ENCODE measurements around the gene C6orf89. TPM values are rescaled to one million over a fixed set of nuclear protein-coding genes. Genes with fewer than 3 reads are reported as not detected.
"Not testable (repeated sequence)": the region's sequence is repeated elsewhere in the genome, so short reads cannot be mapped to it uniquely, and the experiment has no call there.

C6orf89 gene
- total RNA-seq, 4 donors from 2014 or later, result 29.8 to 42.1 (median 37.9) TPM

- no peaks in the 10 kb centered on the region for H3K36me3 ChIP-seq
- TF ChIP-seq POLR2A (IDR thresholded peaks at IDR 0.05), result no peak
- TF ChIP-seq EP300 (IDR thresholded peaks at IDR 0.05), result no peak
- no peak for DNase-seq (ENCODE audit: low spot score in 2 of 2)
- no peaks in the 10 kb centered on the region for H3K9me3 ChIP-seq
- WGBS, result 93% methylated on average over 7 of the region's 7 CpGs
- H3K27me3 ChIP-seq, result no peaks in the 10 kb centered on the region
- H3K27ac ChIP-seq, result no peak overlapping the region
- no peak overlapping the region for H3K4me3 ChIP-seq
- peaks cover 4% of the 10 kb centered on the region for H3K4me1 ChIP-seq
Observed at GRCh38 chr6:36934901-36935300, 49.1 kb downstream of the C6orf89 start.

GRCh38 chr6:36936824-36937223 is 51.1 kb downstream of the C6orf89 start:
- Histone ChIP-seq H3K36me3 (no peaks in the 10 kb centered on the region), H3K4me3 (no peak overlapping the region), H3K27ac (no peak overlapping the region), H3K4me1 (no peaks in the 10 kb centered on the region), H3K9me3 (no peaks in the 10 kb centered on the region), H3K27me3 (no peaks in the 10 kb centered on the region)
- DNase-seq (ENCODE audit: low spot score in 2 of 2), result peak in 1 of 2 donors; percentile 9
- TF ChIP-seq POLR2A (IDR thresholded peaks at IDR 0.05) (no peak), EP300 (IDR thresholded peaks at IDR 0.05) (no peak), POLR2AphosphoS5 (IDR thresholded peaks at IDR 0.05) (no peak)
- TF ChIP-seq, protein P1, sequence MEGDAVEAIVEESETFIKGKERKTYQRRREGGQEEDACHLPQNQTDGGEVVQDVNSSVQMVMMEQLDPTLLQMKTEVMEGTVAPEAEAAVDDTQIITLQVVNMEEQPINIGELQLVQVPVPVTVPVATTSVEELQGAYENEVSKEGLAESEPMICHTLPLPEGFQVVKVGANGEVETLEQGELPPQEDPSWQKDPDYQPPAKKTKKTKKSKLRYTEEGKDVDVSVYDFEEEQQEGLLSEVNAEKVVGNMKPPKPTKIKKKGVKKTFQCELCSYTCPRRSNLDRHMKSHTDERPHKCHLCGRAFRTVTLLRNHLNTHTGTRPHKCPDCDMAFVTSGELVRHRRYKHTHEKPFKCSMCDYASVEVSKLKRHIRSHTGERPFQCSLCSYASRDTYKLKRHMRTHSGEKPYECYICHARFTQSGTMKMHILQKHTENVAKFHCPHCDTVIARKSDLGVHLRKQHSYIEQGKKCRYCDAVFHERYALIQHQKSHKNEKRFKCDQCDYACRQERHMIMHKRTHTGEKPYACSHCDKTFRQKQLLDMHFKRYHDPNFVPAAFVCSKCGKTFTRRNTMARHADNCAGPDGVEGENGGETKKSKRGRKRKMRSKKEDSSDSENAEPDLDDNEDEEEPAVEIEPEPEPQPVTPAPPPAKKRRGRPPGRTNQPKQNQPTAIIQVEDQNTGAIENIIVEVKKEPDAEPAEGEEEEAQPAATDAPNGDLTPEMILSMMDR (IDR thresholded peaks at IDR 0.05), result no peak
- 95% methylated on average over 5 of the region's 5 CpGs for WGBS

GRCh38 chr6:36937896-36938295 is 52.1 kb downstream of the C6orf89 start:
- WGBS, result 91% methylated on average over 6 of the region's 6 CpGs

GRCh38 chr6:36938536-36938935 is 52.8 kb downstream of the C6orf89 start:
- Histone ChIP-seq H3K9me3 (no peaks in the 10 kb centered on the region), H3K27ac (no peak overlapping the region)
- 93% methylated on average over 4 of the region's 4 CpGs for WGBS

More at GRCh38 chr6:36937896-36938295, 52.1 kb downstream of the C6orf89 start:
- no peaks in the 10 kb centered on the region for H3K9me3 ChIP-seq
- H3K4me1 ChIP-seq, result no peaks in the 10 kb centered on the region
- TF ChIP-seq POLR2AphosphoS5 (IDR thresholded peaks at IDR 0.05) (no peak), POLR2A (IDR thresholded peaks at IDR 0.05) (no peak), EP300 (IDR thresholded peaks at IDR 0.05) (no peak)
- TF ChIP-seq, protein P1 (IDR thresholded peaks at IDR 0.05), result no peak
- H3K27me3 ChIP-seq, result no peaks in the 10 kb centered on the region
- no peak overlapping the region for H3K4me3 ChIP-seq
- H3K36me3 ChIP-seq, result no peaks in the 10 kb centered on the region
- no peak overlapping the region for H3K27ac ChIP-seq
- DNase-seq (ENCODE audit: low spot score in 2 of 2), result peak in 1 of 2 donors; percentile 32

DNA sequence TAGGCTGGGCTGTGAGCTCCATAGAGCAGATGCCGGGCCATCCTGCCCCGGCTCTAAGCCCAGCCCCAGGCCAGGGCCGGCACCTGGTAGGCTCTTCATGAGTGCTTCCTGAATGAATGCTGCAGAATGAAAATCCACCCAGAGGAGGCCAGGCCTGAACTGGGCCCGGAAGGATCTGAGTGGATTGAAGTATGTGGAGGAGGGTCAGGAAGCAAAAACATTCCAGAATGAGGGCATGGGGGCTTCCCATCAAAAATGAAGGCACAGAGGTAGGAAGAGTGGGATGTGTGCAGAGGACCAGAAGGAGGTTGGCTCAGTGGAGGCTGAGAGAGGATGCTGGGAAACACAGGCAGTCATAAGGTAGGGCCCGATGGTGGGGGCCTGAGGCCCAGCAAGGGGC is 53.3 kb downstream of the C6orf89 start:
- peak in 1 of 2 donors; percentile 48 for DNase-seq (ENCODE audit: low spot score in 2 of 2)
- H3K27me3 ChIP-seq, H3K36me3 ChIP-seq, H3K9me3 ChIP-seq, H3K27ac ChIP-seq, H3K4me1 ChIP-seq, H3K4me3 ChIP-seq: not testable (repeated sequence)
- 74% methylated on average over 5 of the region's 5 CpGs for WGBS

More at GRCh38 chr6:36938536-36938935, 52.8 kb downstream of the C6orf89 start:
- Histone ChIP-seq H3K4me3 (no peak overlapping the region), H3K4me1 (no peaks in the 10 kb centered on the region), H3K36me3 (no peaks in the 10 kb centered on the region), H3K27me3 (no peaks in the 10 kb centered on the region)
- TF ChIP-seq EP300 (IDR thresholded peaks at IDR 0.05), result no peak
- no peak for TF ChIP-seq POLR2A (IDR thresholded peaks at IDR 0.05)
- TF ChIP-seq POLR2AphosphoS5 (IDR thresholded peaks at IDR 0.05), result no peak
- TF ChIP-seq, protein P1 (IDR thresholded peaks at IDR 0.05), result no peak
- peak in 1 of 2 donors; percentile 26 for DNase-seq (ENCODE audit: low spot score in 2 of 2)

- H3K27ac ChIP-seq, result no peak overlapping the region
- no peaks in the 10 kb centered on the region for H3K27me3 ChIP-seq
- no peak for TF ChIP-seq EP300 (IDR thresholded peaks at IDR 0.05)
- H3K9me3 ChIP-seq, result no peaks in the 10 kb centered on the region
- H3K4me3 ChIP-seq, result no peak overlapping the region
- DNase-seq (ENCODE audit: low spot score in 2 of 2), result peak in 1 of 2 donors; percentile 34
- WGBS, result 93% methylated on average over 10 of the region's 10 CpGs
- H3K4me1 ChIP-seq, result no peaks in the 10 kb centered on the region
- H3K36me3 ChIP-seq, result no peaks in the 10 kb centered on the region
Observed at GRCh38 chr6:36940027-36940426, 54.3 kb downstream of the C6orf89 start.

DNA sequence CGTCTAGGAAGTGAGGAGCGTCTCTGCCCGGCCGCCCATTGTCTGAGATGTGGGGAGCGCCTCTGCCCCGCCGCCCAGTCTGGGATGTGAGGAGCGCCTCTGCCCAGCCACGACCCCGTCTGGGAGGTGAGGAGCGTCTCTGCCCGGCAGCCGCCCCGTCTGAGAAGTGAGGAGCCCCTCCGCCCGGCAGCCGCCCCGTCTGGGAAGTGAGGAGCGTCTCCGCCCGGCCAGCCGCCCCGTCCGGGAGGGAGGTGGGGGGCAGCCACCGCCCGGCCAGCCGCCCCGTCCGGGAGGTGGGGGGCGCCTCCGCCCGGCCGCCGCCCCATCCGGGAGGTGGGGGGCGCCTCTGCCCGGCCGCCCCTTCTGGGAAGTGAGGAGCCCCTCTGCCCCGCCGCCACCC is 55.8 kb downstream of the C6orf89 start:
- 93% methylated on average over 3 of the region's 40 CpGs for WGBS
- not testable (repeated sequence) for H3K4me3 ChIP-seq, H3K27ac ChIP-seq, H3K27me3 ChIP-seq, H3K36me3 ChIP-seq, H3K4me1 ChIP-seq, H3K9me3 ChIP-seq
- peak in 1 of 2 donors; percentile 12 for DNase-seq (ENCODE audit: low spot score in 2 of 2)

DNA sequence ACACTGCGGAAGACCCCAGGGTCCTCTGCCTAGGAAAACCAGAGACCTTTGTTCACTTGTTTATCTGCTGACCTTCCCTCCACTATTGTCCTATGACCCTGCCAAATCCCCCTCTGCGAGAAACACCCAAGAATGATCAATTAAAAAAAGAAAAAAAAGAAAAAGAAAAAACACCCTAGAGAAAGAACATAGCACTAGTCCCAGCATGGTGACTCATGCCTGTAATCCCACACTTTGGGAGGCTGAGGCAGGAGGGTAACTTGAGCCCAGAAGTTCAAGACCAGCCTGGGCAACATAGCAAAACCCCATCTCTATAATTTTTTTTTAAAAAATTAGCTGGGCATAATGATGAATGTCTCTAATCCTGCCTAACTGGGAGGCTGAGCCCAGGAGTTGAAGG is 56.6 kb downstream of the C6orf89 start:
- not testable (repeated sequence) for H3K9me3 ChIP-seq; H3K4me1 ChIP-seq; H3K36me3 ChIP-seq; H3K4me3 ChIP-seq; H3K27ac ChIP-seq; H3K27me3 ChIP-seq; DNase-seq (ENCODE audit: low spot score in 2 of 2)
- 80% methylated on average over 2 of the region's 2 CpGs for WGBS

All from suprapubic skin (tissue), 4 donors.